ENCODE data around the gene ZNF793. TPM values are rescaled to one million over a fixed set of nuclear protein-coding genes. Genes with fewer than 3 reads are reported as not detected.

The ZNF793 gene
- total RNA-seq, 1 donor from 2014 or later = 0.39 TPM

DNA sequence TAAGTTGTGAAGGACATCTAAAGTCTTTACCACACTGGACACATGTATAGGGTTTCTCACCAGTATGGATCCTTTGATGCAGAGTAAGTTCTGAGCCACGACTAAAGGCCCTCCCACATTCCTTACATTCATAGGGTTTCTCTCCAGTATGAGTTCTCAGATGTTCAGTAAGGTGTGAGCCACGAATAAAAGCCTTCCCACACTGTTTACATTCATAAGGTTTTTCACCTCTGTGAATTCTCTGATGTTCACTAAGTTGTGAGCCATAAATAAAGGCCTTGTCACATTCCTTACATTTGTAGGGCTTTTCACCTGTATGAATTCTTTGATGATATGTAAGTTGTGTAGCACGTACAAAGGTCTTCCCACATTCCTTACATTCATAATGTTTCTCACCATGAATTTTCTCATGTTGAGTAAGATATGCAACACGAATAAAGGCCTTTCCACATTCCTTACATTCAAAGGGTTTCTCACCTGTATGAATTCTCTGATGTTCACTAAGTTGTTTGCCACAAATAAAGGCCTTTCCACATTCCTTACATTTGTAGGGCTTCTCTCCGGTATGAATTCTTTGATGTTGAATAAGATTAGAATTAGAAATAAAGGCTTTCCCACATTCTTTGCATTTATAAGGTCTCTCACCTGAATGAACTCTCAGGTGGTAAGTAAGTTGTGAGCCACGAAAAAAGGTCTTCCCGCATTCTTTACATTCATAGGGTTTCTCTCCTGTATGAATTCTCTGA is 58.1 kb downstream of the ZNF793 start:
- DNase-seq (ENCODE audit: low read depth in 2 of 2) = peak in 1 of 2 donors; percentile 3

DNA sequence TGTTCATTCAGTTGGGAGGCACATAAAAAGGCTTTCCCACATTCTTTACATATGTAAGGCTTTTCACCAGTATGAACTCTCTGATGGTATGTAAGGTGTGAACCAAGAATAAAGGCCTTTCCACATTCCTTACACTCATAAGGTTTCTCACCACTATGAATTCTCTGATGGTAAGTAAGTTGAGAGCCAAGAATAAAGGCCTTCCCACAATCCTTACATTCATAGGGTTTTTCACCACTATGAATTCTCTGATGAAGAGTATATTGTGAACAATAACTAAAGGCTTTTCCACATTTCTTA is 58.6 kb downstream of the ZNF793 start:
- no peak for DNase-seq (ENCODE audit: low read depth in 2 of 2)

DNA sequence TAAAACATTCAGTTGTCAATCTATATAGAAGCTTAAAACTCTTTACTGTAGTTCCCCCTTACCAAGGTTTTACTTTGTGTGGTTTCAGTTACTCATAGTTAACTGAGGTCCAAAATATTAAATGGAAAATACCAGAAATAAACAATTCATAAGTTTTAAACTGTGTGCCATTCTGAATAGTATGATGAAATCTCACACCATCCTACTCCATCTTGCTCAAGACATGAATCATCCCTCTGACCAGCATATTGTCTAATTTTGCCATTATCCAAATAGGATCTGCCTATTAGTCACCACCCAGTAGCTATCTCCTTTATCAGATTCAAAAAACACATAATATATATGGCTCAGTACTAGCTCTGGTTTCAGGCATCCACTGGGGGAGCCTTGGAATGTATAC is 65.5 kb downstream of the ZNF793 start:
- DNase-seq (ENCODE audit: low read depth in 2 of 2) = no peak

DNA sequence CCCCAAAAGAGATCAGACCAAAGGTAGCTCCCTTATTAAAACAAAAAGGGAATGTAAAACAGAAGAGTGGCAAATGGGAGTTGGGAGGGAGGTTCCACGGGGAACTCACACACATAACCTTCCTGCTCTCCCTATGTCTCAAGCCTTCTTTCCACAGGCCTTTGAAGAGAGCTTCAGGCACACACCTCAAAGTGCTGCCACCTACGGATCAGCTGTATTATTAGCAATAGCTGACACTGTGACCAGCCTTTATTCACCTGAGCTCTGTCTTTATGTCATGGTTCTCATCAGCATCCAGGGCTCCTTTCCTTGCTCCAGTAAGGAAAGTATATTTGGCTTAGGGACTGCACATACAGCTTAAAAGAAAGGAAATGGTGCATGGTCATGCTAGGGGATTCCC is 76.6 kb downstream of the ZNF793 start:
- no peak for DNase-seq (ENCODE audit: low read depth in 2 of 2)

Other genes with a start within 250 kb of the ZNF793 start
- gene ZNF527, start 135.8 kb upstream of the ZNF793 start, total RNA-seq = 2.8 and 4.6 TPM in 2 replicates
- 4.7 and 5.8 TPM in 2 replicates for gene ZNF569, start 39.5 kb upstream of the ZNF793 start, total RNA-seq
- gene ZNF570, start 37.6 kb upstream of the ZNF793 start, total RNA-seq = 4.6 and 6.8 TPM in 2 replicates
- 1.3 and 1.8 TPM in 2 replicates for gene ZNF571, start 87.9 kb downstream of the ZNF793 start, total RNA-seq
- 0.13 and 0.51 TPM in 2 replicates for gene ZNF540, start 87.9 kb downstream of the ZNF793 start, total RNA-seq
- 11.7 and 12.3 TPM in 2 replicates for gene ZFP30, start 148.5 kb downstream of the ZNF793 start, total RNA-seq
- gene ZNF607, start 212.8 kb downstream of the ZNF793 start, total RNA-seq = 2.6 and 3.0 TPM in 2 replicates

Measured in dermis microvascular lymphatic vessel endothelial cell (primary cell).